GM18505 (cell line): ENCODE data around the gene NOX5.

Source experiments
- ATAC-seq: cut with Tn5 transposase; IDR thresholded peaks from one replicate; pipeline ENCODE4 v1.9.1; 2021; ENCODE audit not compliant: unreplicated experiment
- POLR2A ChIP-seq: IDR thresholded peaks from 4 replicates; pipeline ENCODE4 v1.6.1; 2011; ENCODE audit warnings: borderline replicate concordance; ENCODE audit not compliant: insufficient read depth, insufficient read length; ENCODE audit errors: extremely low read depth

NOX5 gene

GRCh38 chr15:68999091-68999490, 15.4 kb upstream of the NOX5 start:
- no peak for ATAC-seq
- TF ChIP-seq POLR2A, result no peak

GRCh38 chr15:69000091-69000490, 14.4 kb upstream of the NOX5 start:
- no peak for TF ChIP-seq POLR2A
- ATAC-seq, result no peak

GRCh38 chr15:69000725-69001503, 13.6 kb upstream of the NOX5 start:
- no peak for TF ChIP-seq POLR2A
- no peak for ATAC-seq

- TF ChIP-seq POLR2A, result no peak
- ATAC-seq, result no peak
Measured at GRCh38 chr15:69002783-69003182, 11.7 kb upstream of the NOX5 start.

- no peak for TF ChIP-seq POLR2A
- ATAC-seq, result no peak
Measured at GRCh38 chr15:69004011-69004410, 10.5 kb upstream of the NOX5 start.

- ATAC-seq, result no peak
- no peak for TF ChIP-seq POLR2A
Measured at GRCh38 chr15:69008056-69008455, 6.4 kb upstream of the NOX5 start.

- ATAC-seq, result no peak
- no peak for TF ChIP-seq POLR2A
Measured at GRCh38 chr15:69009341-69009740, 5.2 kb upstream of the NOX5 start.

- ATAC-seq, result no peak
- TF ChIP-seq POLR2A, result no peak
Measured at GRCh38 chr15:69011641-69012040, 2.9 kb upstream of the NOX5 start.

GRCh38 chr15:69012761-69013364, 1.6 kb upstream of the NOX5 start:
- ATAC-seq, result no peak
- no peak for TF ChIP-seq POLR2A

GRCh38 chr15:69013726-69014406, 629 bp upstream of the NOX5 start:
- no peak for ATAC-seq
- no peak for TF ChIP-seq POLR2A

GRCh38 chr15:69015591-69015990, 1.1 kb downstream of the NOX5 start:
- no peak for ATAC-seq
- TF ChIP-seq POLR2A, result no peak

- TF ChIP-seq POLR2A, result no peak
- no peak for ATAC-seq
Measured at GRCh38 chr15:69016021-69016595, 1.6 kb downstream of the NOX5 start.

- no peak for ATAC-seq
- no peak for TF ChIP-seq POLR2A
Measured at GRCh38 chr15:69017978-69018377, 3.5 kb downstream of the NOX5 start.
